Subcutaneous adipose tissue (tissue), 4 donors: Measurements from ENCODE around the gene CCDC167. TPM values are rescaled to one million over a fixed set of nuclear protein-coding genes. Genes with fewer than 3 reads are reported as not detected.

Experiments used
- CTCF ChIP-seq: fragments of 450-650 bp; IDR thresholded peaks from one replicate; pipeline ENCODE4 v1.5.1; 2016; ENCODE audit warnings: low read depth, mild to moderate bottlenecking, control low read depth, antibody characterized with exemption, moderate library complexity
- total RNA-seq, 4 donors: library from RNA; depleted of rRNA; stranded (reverse); fragments of >200 nt; gene quantifications; one replicate each; pipeline ENCODE4 v1.1.0, GENCODE V29; 2016

Gene CCDC167
- total RNA-seq, 4 donors from 2014 or later = 12.1 to 27.2 (median 12.6) TPM

GRCh38 chr6:37507690-37508421 is 8.2 kb upstream of the CCDC167 start:
- no peak for TF ChIP-seq CTCF

- no peak for TF ChIP-seq CTCF
Observed at GRCh38 chr6:37507077-37507476, 7.4 kb upstream of the CCDC167 start.

- TF ChIP-seq CTCF = no peak
Observed at GRCh38 chr6:37506479-37506878, 6.8 kb upstream of the CCDC167 start.

GRCh38 chr6:37504024-37504423 is 4.3 kb upstream of the CCDC167 start:
- no peak for TF ChIP-seq CTCF

- TF ChIP-seq CTCF = no peak
Observed at GRCh38 chr6:37503309-37503965, 3.7 kb upstream of the CCDC167 start.

GRCh38 chr6:37502703-37503291 is 3.1 kb upstream of the CCDC167 start:
- no peak for TF ChIP-seq CTCF
